Caco-2 (cell line): Measurements from ENCODE around the gene GPR3. TPM values are rescaled to one million over a fixed set of nuclear protein-coding genes. Genes with fewer than 3 reads are reported as not detected.

Experiments used
- BruUV-seq: library from RNA; stranded (reverse); fragments of 400-500 nt; replicated peaks from 2 replicates; lab custom pipeline; 2021; lab: Mats Ljungman, UMichigan
- CTCF ChIA-PET: fragments of 300-600 bp; sonication (Branson Sonifier 250); formaldehyde crosslinking; loops from one replicate; lab custom pipeline; 2022; ENCODE audit warnings: antibody characterized with exemption; lab: Charles Lee
- POLR2A ChIA-PET: fragments of 300-600 bp; sonication (Branson Sonifier 250); formaldehyde crosslinking; loops from one replicate; lab custom pipeline; 2022; ENCODE audit warnings: antibody characterized with exemption; lab: Charles Lee
- DNase-seq, 2 experiments: peaks; one replicate each; pipeline versions ENCODE4 v3.0.0 to v3.0.0-alpha.2; 2020 to 2022
- H3K27me3 ChIP-seq: replicated peaks from 2 replicates; pipeline ENCODE4 v1.6.0; 2011; ENCODE audit warnings: low read length; ENCODE audit not compliant: control insufficient read depth, insufficient read depth
- H3K36me3 ChIP-seq: 2 replicates; pipeline ENCODE4 v1.5.1; 2011; ENCODE audit warnings: low read length; ENCODE audit not compliant: control insufficient read depth, insufficient read depth
- H3K4me1 ChIP-seq: fragments of 250-450 bp; sonication (Bioruptor Pico); 2 replicates; pipeline ENCODE4 v1.5.1; 2020; ENCODE audit warnings: mild to moderate bottlenecking
- H3K4me3 ChIP-seq: 2 replicates; pipeline ENCODE4 v1.5.1; 2011; ENCODE audit warnings: low read depth, mild to moderate bottlenecking, control low read depth, low read length
- H3K9me3 ChIP-seq: fragments of 250-450 bp; sonication (Bioruptor Pico); 2 replicates; pipeline ENCODE4 v1.5.1; 2020; ENCODE audit warnings: mild to moderate bottlenecking, moderate library complexity
- H3K27ac Mint-ChIP-seq: one replicate; pipeline ENCODE4 v1.8.0; 2022; ENCODE audit warnings: mixed read lengths; ENCODE audit not compliant: unreplicated experiment
- H3K27me3 Mint-ChIP-seq: one replicate; pipeline ENCODE4 v1.8.0; 2022; ENCODE audit warnings: mixed read lengths; ENCODE audit not compliant: insufficient read depth, unreplicated experiment
- H3K36me3 Mint-ChIP-seq: one replicate; pipeline ENCODE4 v1.8.0; 2022; ENCODE audit warnings: mild to moderate bottlenecking, mixed read lengths; ENCODE audit not compliant: insufficient read depth, unreplicated experiment
- H3K4me1 Mint-ChIP-seq: one replicate; pipeline ENCODE4 v1.8.0; 2022; ENCODE audit warnings: low read depth, mixed read lengths; ENCODE audit not compliant: unreplicated experiment
- H3K4me3 Mint-ChIP-seq: one replicate; pipeline ENCODE4 v1.8.0; 2022; ENCODE audit warnings: mild to moderate bottlenecking, moderate library complexity, mixed read lengths; ENCODE audit not compliant: unreplicated experiment
- H3K9me3 Mint-ChIP-seq: one replicate; pipeline ENCODE4 v1.8.0; 2022; ENCODE audit warnings: mixed read lengths; ENCODE audit not compliant: unreplicated experiment
- intact Hi-C: fragments of 100-400 bp; cut with micrococcal nuclease; formaldehyde crosslinking; loops from one replicate; pipeline ENCODE4 v1.10.0; 2022; ENCODE audit not compliant: unreplicated experiment
- total RNA-seq: library from RNA; stranded (reverse); gene quantifications from 2 replicates; pipeline ENCODE4 v1.2.3, GENCODE V29; 2022
- TF ChIP-seq, protein P1 (sequence below), 2 experiments: fragments of 200-600 bp in 1 of 2; IDR thresholded peaks; 1 replicate in 1 of 2; 2 replicates in 1 of 2; pipeline versions ENCODE4 v1.5.1 to v1.8.0; 2011 to 2022; ENCODE audit warnings: antibody characterized with exemption in 1 of 2, control low read depth in 1 of 2, inconsistent platforms in 1 of 2, low read depth in 1 of 2, low read length in 1 of 2, mild to moderate bottlenecking in 1 of 2, moderate library complexity in 1 of 2; ENCODE audit not compliant: insufficient read depth in 1 of 2, severe bottlenecking in 1 of 2, unreplicated experiment in 1 of 2

The GPR3 gene
- total RNA-seq, 1 experiment from 2014 or later: 0.91 TPM

DNA sequence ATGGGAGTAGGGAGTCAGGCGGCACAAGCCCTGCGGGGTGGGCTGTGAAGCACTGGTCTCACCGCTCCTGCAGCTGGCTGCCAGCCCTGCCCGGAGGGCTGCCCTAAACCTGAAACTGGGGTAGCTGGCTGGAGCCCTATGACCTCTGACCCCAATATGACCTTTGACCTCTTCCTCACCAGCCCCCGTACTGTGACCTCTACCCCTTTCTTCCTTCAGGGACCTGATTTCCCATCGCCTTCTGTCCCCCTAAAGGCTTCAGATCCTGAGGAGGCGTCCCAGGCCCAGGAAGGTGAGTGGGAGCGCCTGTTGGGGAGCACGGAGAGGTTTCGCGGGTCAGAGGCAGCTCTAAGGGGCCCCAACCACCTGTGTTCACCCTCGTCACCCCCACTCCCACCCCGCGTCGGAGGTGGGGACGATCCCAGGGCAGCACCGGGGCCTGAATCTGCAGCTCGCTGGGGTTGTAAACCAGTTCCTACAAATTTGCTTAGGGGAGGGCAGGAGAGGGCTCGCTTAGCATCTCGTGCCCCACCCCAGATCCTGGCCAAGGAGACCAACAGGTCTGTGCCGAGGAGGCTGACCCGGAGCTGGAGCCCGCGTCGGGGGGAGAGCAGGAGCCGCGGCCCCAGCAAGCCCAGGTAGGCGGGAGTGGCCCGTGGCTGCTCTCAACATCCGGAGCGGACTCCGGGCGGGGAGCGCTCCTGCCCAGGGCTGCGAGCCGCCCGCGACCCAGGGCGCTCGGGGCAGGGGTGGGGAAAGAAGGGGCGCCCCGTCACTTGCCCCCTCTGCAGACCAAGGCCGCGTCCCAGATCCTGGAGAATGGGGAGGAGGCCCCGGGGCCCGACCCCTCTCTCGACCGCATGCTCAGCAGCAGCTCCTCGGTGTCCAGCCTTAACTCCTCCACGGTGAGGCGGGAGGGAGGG lies 43.3 kb upstream of the GPR3 start:
- Mint-ChIP-seq H3K27me3 (no peaks in the 10 kb centered on the region), H3K4me1 (peaks cover 13% of the 10 kb centered on the region), H3K9me3 (no peaks in the 10 kb centered on the region), H3K4me3 (peak overlapping the region; percentile 90), H3K27ac (peak overlapping the region; percentile 63), H3K36me3 (peaks cover 40% of the 10 kb centered on the region)
- BruUV-seq: no TSS peak
- H3K36me3 ChIP-seq: no peaks in the 10 kb centered on the region
- peak overlapping the region; percentile 73 for H3K4me3 ChIP-seq
- DNase-seq: peak; percentile 84 to 87
- TF ChIP-seq, protein P1, sequence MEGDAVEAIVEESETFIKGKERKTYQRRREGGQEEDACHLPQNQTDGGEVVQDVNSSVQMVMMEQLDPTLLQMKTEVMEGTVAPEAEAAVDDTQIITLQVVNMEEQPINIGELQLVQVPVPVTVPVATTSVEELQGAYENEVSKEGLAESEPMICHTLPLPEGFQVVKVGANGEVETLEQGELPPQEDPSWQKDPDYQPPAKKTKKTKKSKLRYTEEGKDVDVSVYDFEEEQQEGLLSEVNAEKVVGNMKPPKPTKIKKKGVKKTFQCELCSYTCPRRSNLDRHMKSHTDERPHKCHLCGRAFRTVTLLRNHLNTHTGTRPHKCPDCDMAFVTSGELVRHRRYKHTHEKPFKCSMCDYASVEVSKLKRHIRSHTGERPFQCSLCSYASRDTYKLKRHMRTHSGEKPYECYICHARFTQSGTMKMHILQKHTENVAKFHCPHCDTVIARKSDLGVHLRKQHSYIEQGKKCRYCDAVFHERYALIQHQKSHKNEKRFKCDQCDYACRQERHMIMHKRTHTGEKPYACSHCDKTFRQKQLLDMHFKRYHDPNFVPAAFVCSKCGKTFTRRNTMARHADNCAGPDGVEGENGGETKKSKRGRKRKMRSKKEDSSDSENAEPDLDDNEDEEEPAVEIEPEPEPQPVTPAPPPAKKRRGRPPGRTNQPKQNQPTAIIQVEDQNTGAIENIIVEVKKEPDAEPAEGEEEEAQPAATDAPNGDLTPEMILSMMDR (IDR thresholded peaks at IDR 0.05; ENCODE audit: insufficient read depth in 1 of 2, low read depth in 1 of 2, low read length in 1 of 2, severe bottlenecking in 1 of 2, unreplicated experiment in 1 of 2): no peak
- no peaks in the 10 kb centered on the region for H3K9me3 ChIP-seq
- ChIA-PET POLR2A (interaction anchor here (1.6 to 1.8 kb wide), 2 partner anchors 17 to 195 kb away, joined by 9 to 11 read pairs; partner anchors contain the start of gene SLC9A1), CTCF (interaction anchor here (0.6 to 3.1 kb wide), 4 partner anchors 16 to 226 kb away, joined by 3 to 16 read pairs (median 6); no protein-coding TSS in a partner anchor)
- H3K4me1 ChIP-seq: 0 out of 2 replicates have a peak, but pooled peaks cover 15% of the 10 kb centered on the region
- intact Hi-C loops: no loop called here
- H3K27me3 ChIP-seq: no peaks in the 10 kb centered on the region

DNA sequence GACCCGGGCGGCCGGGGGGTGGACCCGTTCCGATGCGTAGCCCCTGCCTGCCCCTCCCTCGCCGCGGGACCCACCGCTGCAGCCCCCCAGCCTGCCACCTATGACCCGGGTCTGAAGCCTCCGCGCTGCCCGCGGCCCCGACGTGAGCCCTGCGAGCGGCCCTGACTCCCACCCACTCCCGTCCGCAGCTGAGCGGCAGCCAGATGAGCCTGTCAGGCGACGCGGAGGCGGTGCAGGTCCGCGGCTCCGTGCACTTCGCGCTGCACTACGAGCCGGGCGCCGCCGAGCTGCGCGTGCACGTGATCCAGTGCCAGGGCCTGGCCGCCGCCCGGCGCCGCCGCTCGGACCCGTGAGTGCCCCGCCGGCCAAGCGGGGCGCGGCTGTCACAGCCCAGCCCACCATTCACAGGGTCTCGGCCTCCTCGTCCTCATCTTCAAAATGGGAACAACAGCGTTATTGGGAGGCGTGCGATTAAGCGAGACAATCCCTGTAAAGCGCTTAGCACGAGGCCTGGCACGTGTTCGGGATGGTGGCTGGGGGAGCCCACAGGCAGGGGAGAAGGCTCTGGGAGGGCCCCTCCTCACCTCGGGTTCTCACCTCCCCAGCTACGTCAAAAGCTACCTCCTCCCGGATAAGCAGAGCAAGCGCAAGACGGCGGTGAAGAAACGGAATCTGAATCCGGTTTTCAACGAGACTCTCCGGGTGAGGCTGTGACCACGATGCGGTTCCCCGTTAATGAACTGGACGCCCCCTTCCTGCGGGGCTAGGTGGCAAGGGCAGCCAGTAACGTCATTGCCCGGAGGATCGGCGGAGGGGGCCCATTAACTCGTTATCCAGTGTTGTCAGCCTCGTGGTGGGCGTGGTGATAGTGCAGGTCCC lies 42.4 kb upstream of the GPR3 start:
- peaks cover 13% of the 10 kb centered on the region for H3K4me1 Mint-ChIP-seq
- Histone ChIP-seq H3K4me1 (0 out of 2 replicates have a peak, but pooled peaks cover 15% of the 10 kb centered on the region), H3K36me3 (no peaks in the 10 kb centered on the region), H3K27me3 (no peaks in the 10 kb centered on the region), H3K4me3 (peak overlapping the region; percentile 73), H3K9me3 (no peaks in the 10 kb centered on the region)
- DNase-seq: peak; percentile 83 to 84
- H3K36me3 Mint-ChIP-seq: peaks cover 40% of the 10 kb centered on the region
- BruUV-seq: TSS peak; percentile 59
- intact Hi-C loops: loop anchor here (10.0 kb wide), 1 partner anchor 45 kb away; no protein-coding TSS in a partner anchor
- peak overlapping the region; percentile 90 for H3K4me3 Mint-ChIP-seq
- peak overlapping the region; percentile 84 for H3K27ac Mint-ChIP-seq
- ChIA-PET CTCF (interaction anchor here (0.6 to 3.1 kb wide), 6 partner anchors 15 to 226 kb away, joined by 3 to 28 read pairs (median 7); partner anchors contain the start of gene MAP3K6), POLR2A (interaction anchor here (0.9 to 1.8 kb wide), 3 partner anchors 16 to 225 kb away, joined by 3 to 11 read pairs (median 9); partner anchors contain the start of gene SLC9A1)
- no peaks in the 10 kb centered on the region for H3K9me3 Mint-ChIP-seq
- TF ChIP-seq, protein P1 (IDR thresholded peaks at IDR 0.05; ENCODE audit: insufficient read depth in 1 of 2, low read depth in 1 of 2, low read length in 1 of 2, severe bottlenecking in 1 of 2, unreplicated experiment in 1 of 2): no peak
- no peaks in the 10 kb centered on the region for H3K27me3 Mint-ChIP-seq
